ENCODE measurements around the gene SLF1. TPM values are rescaled to one million over a fixed set of nuclear protein-coding genes. Genes with fewer than 3 reads are reported as not detected.

Gene SLF1
- total RNA-seq (2021; fragmentation: NEBNext Ultra II Directional; extraction: Animal tissue kit (Norgen Biotek cat#: 25700)) (13.0 and 15.7 TPM in 2 replicates), polyA plus RNA-seq (2011; rRNA removed) (2.3 and 4.8 TPM in 2 replicates), polyA minus RNA-seq (2011; rRNA and poly(A)+ RNA removed) (10.1 and 12.0 TPM in 2 replicates)
- polyA plus RNA-seq (2011; cell fraction: cytosol; rRNA removed): 4.9 TPM
- 4.5 TPM for polyA plus RNA-seq (2011; cell fraction: nucleus; rRNA removed)
- polyA plus RNA-seq (2012, experiment 1 of 2): 5.0 to 13.2 TPM (median 5.1 TPM) in 4 replicates
- 0.66 TPM for polyA plus RNA-seq (2012, experiment 2 of 2)
- polyA plus RNA-seq (2013, experiment 1 of 2): 11.7 TPM
- polyA plus RNA-seq (2013, experiment 2 of 2): 11.8 TPM
- 10.1 TPM for polyA minus RNA-seq (2011; cell fraction: cytosol; rRNA and poly(A)+ RNA removed)
- 17.2 TPM for polyA minus RNA-seq (2011; cell fraction: nucleus; rRNA and poly(A)+ RNA removed)
- long read RNA-seq, experiment 1, full-length matches to known transcripts: 1 of 12 reads
- long read RNA-seq, experiment 1, partial matches to known transcripts: 6 of 12 reads
- long read RNA-seq, experiment 1, other reads (novel, unspliced or antisense): 5 of 12 reads
- long read RNA-seq, experiment 2, full-length matches to known transcripts: 4 of 21 reads
- long read RNA-seq, experiment 2, partial matches to known transcripts: 16 of 21 reads
- long read RNA-seq, experiment 2, other reads (novel, unspliced or antisense): 1 of 21 reads

DNA sequence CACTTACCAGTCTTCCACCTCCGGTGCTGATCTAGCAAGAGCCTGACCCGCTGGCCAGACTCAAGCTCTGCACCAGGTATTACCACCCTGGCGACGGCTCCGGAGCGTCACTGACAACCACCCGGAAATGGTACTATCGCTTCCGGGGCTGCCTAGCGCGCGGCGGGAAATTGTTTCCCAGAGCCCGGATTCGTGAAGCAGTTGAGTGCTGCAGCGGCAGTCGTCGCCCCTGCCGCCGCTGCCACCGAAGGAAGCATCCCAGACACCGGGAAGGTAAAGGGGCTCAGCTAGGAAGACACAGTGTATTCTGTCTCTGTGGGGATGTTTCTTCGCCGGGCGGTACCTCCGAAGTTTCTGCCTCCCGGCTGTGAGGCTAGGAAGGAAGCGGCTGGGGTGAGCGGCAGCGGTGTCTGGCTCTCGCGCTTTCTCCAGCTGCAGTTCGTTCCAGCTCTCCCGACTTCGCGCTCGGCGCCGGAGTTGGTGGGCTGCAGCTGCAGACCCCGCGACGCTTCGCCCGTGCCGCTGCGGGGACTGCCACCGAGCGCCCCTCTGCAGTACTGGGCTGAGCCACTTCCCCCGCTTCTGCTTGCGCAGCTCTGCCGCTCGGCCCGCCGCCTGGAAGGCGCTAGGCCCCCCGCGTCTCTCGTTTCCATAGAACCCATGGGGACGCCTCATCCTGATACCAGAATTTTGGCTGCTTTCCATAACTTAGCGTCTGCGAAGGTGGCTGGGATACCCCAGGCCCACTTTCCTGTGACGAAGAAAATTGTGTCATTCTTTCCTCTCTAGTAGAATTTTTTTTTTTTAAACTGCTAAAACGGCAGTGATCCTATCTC, at the start of gene SLF1, which contains the start of gene KIAA0825:
TSS of gene SLF1 (plus strand) at position 177 of the 836 bp plus-strand sequence. CDS start 10,142 bp downstream, outside the sequence.
TSS of gene KIAA0825 (minus strand) at position 112 of the 836 bp plus-strand sequence. CDS start 81,478 bp downstream, outside the sequence.
- H2BK15ac ChIP-seq (ENCODE audit: low read length): 0 out of 2 replicates have a peak within 1 kb of the TSS, but pooled peaks have one; percentile 36
- peak within 1 kb of the TSS; percentile 80 for H4K91ac ChIP-seq (replicated peaks; ENCODE audit: insufficient read length, low read length)
- no peak within 1 kb of the TSS for H2BK12ac ChIP-seq (ENCODE audit: low read depth, low read length)
- H2BK5ac ChIP-seq (ENCODE audit: low read depth, low read length): peak within 1 kb of the TSS; percentile 80
- H4K5ac ChIP-seq (ENCODE audit: insufficient read length, low read depth, low read length): peak within 1 kb of the TSS; percentile 94
- 1% methylated on average over 52 of the region's 63 CpGs; no CpG with 5 or more reads in 1 of the 2 experiments for WGBS, 2 experiments (ENCODE audit: extremely low coverage in 1 of 2, insufficient coverage in 1 of 2, insufficient read length in 1 of 2, insufficient replicate concordance in 2 of 2, low coverage in 1 of 2, low lambda C conversion rate in 2 of 2, missing lambda C conversion rate in 1 of 2)
- FAIRE-seq: peak; percentile 77
- H3K36me3 ChIP-seq (ENCODE audit: control insufficient read depth in 2 of 4, insufficient read depth in 4 of 4, low read length in 3 of 4): no peaks in the 10 kb centered on the region
- DNase-seq (ENCODE audit: low read depth in 1 of 2, low spot score in 2 of 2): peak; percentile 63 to 90
- no peaks in the 10 kb centered on the region for H3K27me3 ChIP-seq (replicated peaks in 1 of 4; ENCODE audit: control insufficient read depth in 3 of 4, extremely low read depth in 1 of 4, insufficient read depth in 3 of 4, low read length in 3 of 4)
- H3K4me1 ChIP-seq (replicated peaks in 1 of 4; ENCODE audit: control insufficient read depth in 3 of 4, insufficient read depth in 4 of 4, low read length in 3 of 4): peaks cover 0 to 5% (median 2%) of the 10 kb centered on the region in 4 experiments; a peak in 2 of 7 replicates
- no peak within 1 kb of the TSS for H2BK20ac ChIP-seq (ENCODE audit: low read length)
- H3K9me3 ChIP-seq (ENCODE audit: insufficient read depth in 2 of 2, low read depth in 1 of 2, low read length in 1 of 2): no peaks in the 10 kb centered on the region
- H3K23ac ChIP-seq (ENCODE audit: insufficient read length): no peak within 1 kb of the TSS
- ChIA-PET CTCF (ENCODE audit: partially characterized antibody) (interaction anchor here (0.6 to 1.4 kb wide), 5 partner anchors 8 to 872 kb away, joined by 3 to 5 read pairs (median 3); no protein-coding TSS in a partner anchor), POLR2A (ENCODE audit: partially characterized antibody) (interaction anchor here (0.6 to 1.7 kb wide), 5 partner anchors 8 to 263 kb away, joined by 3 to 5 read pairs (median 4); no protein-coding TSS in a partner anchor)
- peaks cover 9% of the 10 kb centered on the region for H3K23me2 ChIP-seq (ENCODE audit: low read depth, low read length)
- H3K79me1 ChIP-seq (ENCODE audit: low read depth, low read length): no peaks in the 10 kb centered on the region; the same call in 1 of the 2 replicates
- peaks cover 0 to 9% of the 10 kb centered on the region in 2 experiments for H4K20me1 ChIP-seq (replicated peaks in 1 of 2; ENCODE audit: control insufficient read depth in 1 of 2, insufficient read depth in 2 of 2, low read length in 2 of 2)
- peak within 1 kb of the TSS; percentile 95 for H4K8ac ChIP-seq (ENCODE audit: extremely low read depth, insufficient read depth, low read length)
- peak within 1 kb of the TSS; percentile 76 to 96 (median 86) for H3K9ac ChIP-seq (replicated peaks in 1 of 4; ENCODE audit: extremely low read depth in 1 of 4, low read depth in 3 of 4, low read length in 3 of 4)
- H3K4me3 ChIP-seq (ENCODE audit: extremely low read depth in 1 of 4, insufficient read depth in 2 of 4, low read depth in 3 of 4, low read length in 4 of 4): peak within 1 kb of the TSS; percentile 66 to 94 (median 80)
- no peak within 1 kb of the TSS for H2AK5ac ChIP-seq (ENCODE audit: low read depth, low read length)
- H2BK120ac ChIP-seq (replicated peaks; ENCODE audit: low read depth, low read length): no peak within 1 kb of the TSS
- no peak within 1 kb of the TSS for H3K14ac ChIP-seq (ENCODE audit: insufficient read length)
- H3K18ac ChIP-seq (ENCODE audit: extremely low read depth, low read length): peak within 1 kb of the TSS; percentile 38; the same call in 1 of the 2 replicates
- peak within 1 kb of the TSS; percentile 69 to 91 for H3K4me2 ChIP-seq (ENCODE audit: insufficient read depth in 1 of 2, low read depth in 2 of 2, low read length in 2 of 2)
- H3K56ac ChIP-seq (replicated peaks; ENCODE audit: insufficient read length, low read depth, low read length): peak within 1 kb of the TSS; percentile 56
- peak within 1 kb of the TSS; percentile 94 for H2AFZ ChIP-seq (ENCODE audit: low read length)
- no peak within 1 kb of the TSS for H3K4ac ChIP-seq (replicated peaks; ENCODE audit: insufficient read length, low read depth, low read length)
- peaks cover 0 to 52% of the 10 kb centered on the region in 2 experiments; a peak in 2 of 4 replicates for H3K79me2 ChIP-seq (ENCODE audit: control insufficient read depth in 1 of 2, insufficient read depth in 2 of 2, low read length in 2 of 2)
- H3K27ac ChIP-seq (ENCODE audit: low read depth, low read length): peak within 1 kb of the TSS; percentile 79
- TF ChIP-seq EGR1 (IDR thresholded peaks at IDR 0.05; ENCODE audit: borderline replicate concordance, low read depth, low read length) (peak; percentile 67; the same call in 1 of the 2 replicates), CHD2 (IDR thresholded peaks at IDR 0.05; ENCODE audit: low read length) (peak; percentile 82), PHF8 (conservative IDR thresholded peaks at IDR 0.05; ENCODE audit: low read depth, low read length) (peak; percentile 85), KDM5A (IDR thresholded peaks at IDR 0.05; ENCODE audit: low read length) (peak; percentile 14; the same call in 1 of the 2 replicates), HDAC6 (IDR thresholded peaks at IDR 0.05; ENCODE audit: low read depth, low read length) (no peak), GABPA (IDR thresholded peaks at IDR 0.05; ENCODE audit: borderline replicate concordance, insufficient read depth, low read length) (peak; percentile 99), RXRA (IDR thresholded peaks at IDR 0.05; ENCODE audit: insufficient read depth, low read depth, low read length) (no peak)
